Testis (tissue), 2 donors: ENCODE data around the gene ENTPD1.

Source experiments
- CTCF ChIP-seq, 3 experiments: fragments of 450-650 bp in 2 of 3; fragments of 200-600 bp in 1 of 3; sonication (generic) in 1 of 3; IDR thresholded peaks; one replicate each; pipeline ENCODE4 v1.5.1; 2016 to 2019; ENCODE audit warnings: antibody characterized with exemption in 3 of 3, mild to moderate bottlenecking in 2 of 3, moderate library complexity in 1 of 3
- POLR2A ChIP-seq: fragments of 450-650 bp; IDR thresholded peaks from one replicate; pipeline ENCODE4 v1.6.1; 2017; ENCODE audit warnings: antibody characterized with exemption, mild to moderate bottlenecking, moderate library complexity

GRCh38 chr10:95847007-95847406 lies 91.0 kb downstream of the ENTPD1 start:
- TF ChIP-seq CTCF (IDR thresholded peaks at IDR 0.05) = no peak
- TF ChIP-seq POLR2A = no peak
